SH-SY5Y (cell line): Measurements from ENCODE around the gene KHSRP.

Experiments
- GATA2 ChIP-seq: IDR thresholded peaks from 2 replicates; pipeline ENCODE4 v1.6.1; 2011; ENCODE audit warnings: mild to moderate bottlenecking, low read depth, low read length
- GATA3 ChIP-seq: IDR thresholded peaks from 2 replicates; pipeline ENCODE4 v1.6.1; 2011; ENCODE audit warnings: low read depth, mild to moderate bottlenecking, low read length, moderate library complexity

The KHSRP gene

GRCh38 chr19:6394831-6395230 is 29.8 kb downstream of the KHSRP start:
- TF ChIP-seq GATA3 (no peak), GATA2 (no peak)

GRCh38 chr19:6393983-6394412 is 30.6 kb downstream of the KHSRP start:
- TF ChIP-seq GATA2 (no peak), GATA3 (no peak)

GRCh38 chr19:6393074-6393982 is 31.3 kb downstream of the KHSRP start, which contains the start of gene GTF2F1:
Gene GTF2F1, minus strand, starts transcription at chr19:6393164. Its CDS starts 169 bp downstream, at chr19:6392995.
- TF ChIP-seq GATA3: no peak

GRCh38 chr19:6392221-6393073 is 32.2 kb downstream of the KHSRP start:
- TF ChIP-seq GATA3: no peak
- TF ChIP-seq GATA2: no peak

- TF ChIP-seq GATA2 (no peak), GATA3 (no peak)
Measured at GRCh38 chr19:6387372-6387771, 37.2 kb downstream of the KHSRP start.

- no peak for TF ChIP-seq GATA2
- no peak for TF ChIP-seq GATA3
Measured at GRCh38 chr19:6384381-6384780, 40.2 kb downstream of the KHSRP start.

GRCh38 chr19:6383188-6383587 is 41.4 kb downstream of the KHSRP start:
- no peak for TF ChIP-seq GATA3
- TF ChIP-seq GATA2: no peak

- TF ChIP-seq GATA2 (no peak), GATA3 (no peak)
Measured at GRCh38 chr19:6381030-6381750, 43.4 kb downstream of the KHSRP start.

- no peak for TF ChIP-seq GATA3
- no peak for TF ChIP-seq GATA2
Measured at GRCh38 chr19:6379744-6380143, 44.9 kb downstream of the KHSRP start.

- TF ChIP-seq GATA2 (no peak), GATA3 (no peak)
Measured at GRCh38 chr19:6378486-6378885, 46.1 kb downstream of the KHSRP start.

- TF ChIP-seq GATA3 (no peak), GATA2 (no peak)
Measured at GRCh38 chr19:6378041-6378440, 46.6 kb downstream of the KHSRP start.

GRCh38 chr19:6376512-6377190 is 48.0 kb downstream of the KHSRP start:
- TF ChIP-seq GATA3: no peak
- TF ChIP-seq GATA2: no peak

- TF ChIP-seq GATA3: no peak
- TF ChIP-seq GATA2: no peak
Measured at GRCh38 chr19:6375411-6376010, 49.1 kb downstream of the KHSRP start, which contains the start of gene PSPN. Gene PSPN, minus strand, starts transcription at chr19:6375933. Its CDS starts 84 bp downstream, at chr19:6375849.
